HG03175 (cell line): ENCODE data around the gene ZNF618.
A peak's percentile ranks its signal among the peaks of the same experiment; 100 is the strongest.

ENCODE experiments used
- ATAC-seq: cut with Tn5 transposase; IDR thresholded peaks from one replicate; pipeline ENCODE4 v1.9.1; 2021; ENCODE audit warnings: mild to moderate bottlenecking, moderate library complexity; ENCODE audit not compliant: unreplicated experiment

The ZNF618 gene

GRCh38 chr9:114076237-114077161, 200.4 kb downstream of the ZNF618 start:
- ATAC-seq = no peak

DNA sequence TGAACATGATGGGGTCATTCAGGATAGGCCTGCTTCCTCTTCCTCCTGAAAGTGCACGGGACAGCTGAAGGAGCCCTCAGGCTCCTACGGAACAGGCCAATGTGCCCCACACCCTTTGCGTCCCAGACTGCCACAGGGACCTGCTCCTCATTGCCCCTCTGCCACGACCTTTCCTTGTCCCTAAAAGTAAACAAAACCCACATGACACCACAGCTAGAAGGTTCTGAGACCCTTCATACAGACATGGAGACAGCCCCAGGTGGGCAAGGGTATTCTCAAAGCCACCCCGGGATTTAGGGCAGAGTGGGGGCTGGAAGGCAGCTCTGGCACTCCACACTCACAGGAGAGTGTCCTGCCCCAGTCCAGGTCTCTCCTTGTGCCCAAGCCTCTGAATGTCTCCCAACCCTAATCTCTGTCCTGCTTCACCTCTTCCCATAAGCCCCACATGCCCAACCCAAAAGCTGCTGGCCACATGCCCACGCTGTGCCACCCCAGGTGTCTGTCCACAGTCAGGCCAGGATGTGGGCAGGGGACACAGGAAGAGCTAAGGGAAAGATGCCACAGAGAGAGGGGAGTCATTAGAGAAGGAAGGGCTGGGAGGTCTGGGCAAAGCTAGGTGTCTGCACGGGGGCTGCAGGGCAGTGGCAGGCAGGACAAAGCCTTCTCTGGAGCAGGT, 201.2 kb downstream of the ZNF618 start:
- ATAC-seq = no peak

- ATAC-seq = no peak
Observed at GRCh38 chr9:114078021-114078780, 202.1 kb downstream of the ZNF618 start, which contains the start of gene AMBP. Gene AMBP, minus strand, starts transcription at chr9:114078300. Its CDS starts 91 bp downstream, at chr9:114078209.

DNA sequence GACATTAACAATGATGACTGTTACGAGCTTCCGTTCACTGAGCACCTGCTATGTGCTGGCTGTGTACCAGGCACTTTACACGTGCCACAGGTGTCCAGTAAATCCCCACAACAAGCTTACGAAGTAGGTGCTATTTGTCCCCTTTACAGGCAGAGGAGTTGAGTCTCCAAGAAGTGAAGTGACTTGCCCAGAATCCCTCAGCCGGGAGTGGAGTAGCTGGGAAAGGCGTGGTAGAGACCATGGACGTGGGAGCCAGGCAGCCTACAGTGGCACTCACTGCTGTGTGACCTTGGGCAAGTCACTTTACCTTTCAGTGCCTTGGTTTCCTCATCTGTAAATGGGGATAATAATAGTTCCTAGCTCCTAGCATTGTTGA, 202.7 kb downstream of the ZNF618 start:
- no peak for ATAC-seq

- no peak for ATAC-seq
Observed at GRCh38 chr9:114080195-114080772, 204.2 kb downstream of the ZNF618 start.

DNA sequence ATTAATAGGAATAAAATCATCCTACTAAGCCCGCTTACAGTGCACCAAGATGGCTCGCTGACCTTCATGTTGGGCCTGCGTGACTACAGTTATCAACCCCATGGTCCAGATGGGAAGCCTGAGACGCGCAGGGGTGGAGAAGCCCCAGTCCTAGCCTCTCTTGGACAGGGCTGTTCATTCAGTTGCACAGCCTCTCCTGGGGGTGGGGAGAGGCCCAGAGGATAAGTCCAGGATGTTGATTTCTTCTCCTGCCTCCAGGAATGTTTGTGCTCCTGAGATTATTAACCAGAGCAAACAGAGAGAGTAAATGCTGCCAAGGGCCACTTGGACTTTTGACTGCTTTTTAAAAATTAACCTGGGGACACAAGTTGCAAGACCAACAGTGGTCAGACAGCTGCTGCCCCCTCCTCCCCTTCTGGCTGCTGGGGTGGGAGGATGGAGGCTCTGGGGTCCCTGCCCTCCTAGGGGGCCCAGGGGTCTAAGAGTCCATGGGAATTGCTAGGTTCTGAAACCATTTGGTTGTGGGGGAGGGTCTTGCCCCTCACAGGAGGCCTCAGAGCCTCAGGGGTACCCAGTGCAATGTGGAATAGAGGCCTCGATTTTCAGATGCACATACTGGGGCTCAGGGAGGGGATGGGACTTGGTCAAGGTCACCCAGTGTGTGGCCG, 204.8 kb downstream of the ZNF618 start:
- ATAC-seq = no peak

DNA sequence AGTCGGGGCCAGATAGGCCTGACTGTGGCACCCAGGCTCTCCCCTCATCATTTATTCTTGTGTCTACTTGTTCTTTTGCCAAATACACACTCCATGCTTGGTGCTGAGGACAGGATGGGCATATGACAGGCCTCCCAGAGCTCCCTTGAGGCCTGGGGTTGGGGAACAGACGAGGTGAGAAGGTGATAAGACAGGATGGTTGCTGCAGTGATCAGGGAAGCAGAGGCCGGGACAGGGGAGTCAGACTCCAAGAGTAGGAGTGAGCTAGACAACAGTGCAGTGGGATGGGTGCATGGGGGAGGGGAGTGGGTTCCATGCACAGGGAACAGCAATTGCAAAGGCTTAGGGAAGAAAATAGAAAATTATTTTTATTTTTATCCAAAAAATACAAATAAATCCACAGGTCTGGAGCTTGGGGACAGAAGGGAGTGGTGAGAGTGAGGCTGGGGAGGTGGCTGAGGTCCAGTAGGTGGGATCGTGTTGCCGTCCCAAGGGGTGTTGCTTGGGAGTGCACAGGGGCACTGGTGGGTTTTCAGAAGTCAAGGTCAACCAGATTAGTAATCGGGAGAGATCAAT, 205.4 kb downstream of the ZNF618 start:
- no peak for ATAC-seq

- ATAC-seq = peak; percentile 85
Observed at GRCh38 chr9:114082017-114082762, 206.1 kb downstream of the ZNF618 start.

GRCh38 chr9:114082763-114083412, 206.8 kb downstream of the ZNF618 start:
- ATAC-seq = peak; percentile 16

GRCh38 chr9:114083666-114084065, 207.6 kb downstream of the ZNF618 start:
- ATAC-seq = no peak

DNA sequence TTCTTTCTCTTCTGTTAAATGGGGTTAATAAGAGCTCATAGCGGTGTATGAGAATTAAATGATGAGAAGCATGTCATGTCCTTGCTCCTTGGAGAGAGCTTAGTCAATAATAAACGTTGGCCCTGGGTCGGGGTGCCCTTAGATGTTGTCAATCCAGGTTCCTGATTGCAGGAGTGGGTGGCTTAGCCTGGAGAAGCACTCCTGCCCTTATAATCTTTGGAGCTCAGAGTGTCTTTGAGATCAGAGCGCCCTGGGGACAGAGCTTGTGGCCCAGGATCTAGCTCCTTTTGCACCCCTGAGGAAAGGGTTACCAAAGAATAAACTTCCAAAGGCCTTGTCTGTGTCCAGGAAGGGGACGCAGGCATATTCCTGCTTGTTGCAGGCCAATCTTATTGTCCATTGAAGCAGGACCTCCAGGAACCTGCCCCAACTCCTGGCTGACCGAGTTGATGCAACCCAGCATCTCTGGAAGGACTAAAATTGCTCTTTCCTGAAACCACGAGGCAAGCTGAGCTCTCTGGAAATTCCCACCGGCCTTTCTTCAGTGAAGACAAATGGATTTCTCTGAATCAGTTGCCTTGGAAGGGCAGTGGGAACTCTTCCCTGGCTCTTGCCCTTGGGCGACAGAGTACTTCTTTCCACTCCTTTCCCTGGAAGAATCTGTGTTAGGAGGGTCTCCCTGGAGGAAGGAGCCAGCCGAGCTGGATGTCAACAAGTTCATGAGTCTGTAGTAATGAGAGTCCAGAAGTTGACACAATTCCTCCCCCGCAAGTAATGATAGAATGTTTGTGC, 208.4 kb downstream of the ZNF618 start:
- ATAC-seq = no peak

DNA sequence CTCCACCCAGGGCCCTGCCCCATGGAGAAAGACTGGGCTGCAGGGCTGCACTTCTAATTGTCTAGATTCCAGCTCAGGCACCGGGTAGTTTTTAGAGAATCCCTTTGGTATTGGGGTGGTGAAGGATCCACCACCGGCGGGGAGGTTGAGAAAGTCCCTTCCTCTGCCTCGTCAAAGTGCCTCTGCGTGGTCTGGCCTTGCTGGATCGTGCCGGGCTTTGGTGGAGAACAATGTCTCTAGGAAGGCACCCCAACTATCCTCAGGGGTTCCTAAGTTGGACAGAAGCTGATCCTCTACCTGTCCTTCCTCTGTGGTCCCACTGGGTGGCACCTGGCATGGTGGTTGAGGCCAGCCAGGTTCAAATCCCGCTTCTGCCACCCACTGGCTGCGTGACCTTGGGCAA, 209.3 kb downstream of the ZNF618 start:
- no peak for ATAC-seq

- ATAC-seq = no peak
Observed at GRCh38 chr9:114086009-114086408, 209.9 kb downstream of the ZNF618 start.

DNA sequence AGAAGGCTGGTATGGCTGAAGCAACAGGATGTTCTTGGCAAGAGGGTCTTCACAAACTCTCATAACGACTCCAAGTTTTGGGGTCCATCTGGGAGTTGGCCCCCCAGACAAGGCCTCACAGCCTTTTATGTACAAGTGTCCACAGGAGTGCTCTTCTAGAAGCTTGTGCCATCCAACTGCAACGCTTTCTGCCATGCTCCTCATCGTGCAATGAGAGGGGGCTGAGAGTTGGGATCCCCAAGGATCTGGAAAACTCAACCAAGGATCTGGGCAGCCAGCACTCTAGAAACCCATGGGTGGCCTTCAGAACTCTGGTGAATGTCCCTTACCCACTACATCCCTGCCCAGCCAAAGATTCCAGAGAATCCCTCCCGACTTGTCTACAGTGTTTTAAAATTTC, 210.5 kb downstream of the ZNF618 start:
- ATAC-seq = no peak

DNA sequence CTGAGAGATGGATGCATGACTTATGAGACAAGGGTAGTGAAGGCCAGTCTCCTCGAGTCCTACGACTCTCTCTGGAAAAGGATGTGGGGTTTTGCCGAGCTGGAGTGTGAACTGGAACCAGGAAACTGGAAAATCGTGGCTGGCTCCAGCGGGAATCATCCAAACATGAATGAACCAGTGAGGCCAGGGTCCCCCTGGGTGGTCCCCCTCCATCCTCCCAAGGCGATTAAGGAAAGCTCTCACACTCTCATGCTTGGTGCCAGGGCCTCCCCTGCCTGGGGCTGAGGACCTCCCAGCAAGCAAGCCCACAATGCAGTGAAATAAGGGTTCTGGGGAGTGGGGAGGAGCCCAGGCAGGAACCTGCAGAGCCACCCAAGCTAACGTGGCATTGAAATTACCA, 211.6 kb downstream of the ZNF618 start:
- ATAC-seq = no peak

GRCh38 chr9:114088571-114089170, 212.6 kb downstream of the ZNF618 start:
- ATAC-seq = no peak

DNA sequence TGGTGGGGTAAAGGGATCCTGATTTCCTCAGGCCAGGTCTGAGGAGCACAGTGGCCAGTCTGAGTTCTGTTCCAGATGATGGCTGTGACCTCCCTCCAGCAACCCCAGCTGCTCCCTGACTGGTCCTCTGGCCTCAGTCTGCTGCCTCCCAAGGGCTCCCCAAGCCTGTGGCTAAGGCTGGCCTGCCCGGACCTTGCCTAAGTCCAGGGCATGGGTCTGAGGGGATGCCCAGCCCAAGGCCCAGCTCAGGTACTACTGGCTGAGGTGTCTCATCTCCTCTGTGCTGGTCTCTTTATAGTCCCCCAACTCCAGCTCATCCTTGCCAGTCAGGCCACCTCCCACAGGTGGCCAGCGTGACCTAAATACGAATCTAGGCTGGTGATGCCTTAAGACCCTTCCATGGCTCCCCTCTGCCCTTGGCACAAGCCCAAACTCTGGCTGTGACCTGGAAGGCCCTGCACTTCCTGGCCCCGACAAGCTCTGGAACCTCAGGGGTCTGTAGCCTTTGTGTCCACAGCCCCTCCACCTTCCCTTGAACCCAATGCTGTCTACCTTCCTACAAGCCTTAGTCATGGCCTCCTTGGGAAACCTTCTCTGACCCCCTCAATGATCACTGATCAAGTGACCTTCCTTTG, 213.2 kb downstream of the ZNF618 start:
- ATAC-seq = no peak
